Stimulated activated CD8-positive, alpha-beta memory T cell treated with anti-CD3 and anti-CD28 coated beads, Interleukin-4, amount 100 ng/mL, for 24 hours (primary cell): ENCODE measurements around the gene GUSB.
"Not testable (repeated sequence)": the region's sequence is repeated elsewhere in the genome, so short reads cannot be mapped to it uniquely, and the experiment has no call there.

Experiments
- DNase-seq: peaks from one replicate; pipeline ENCODE4 v3.0.0-alpha.2; 2020; ENCODE audit warnings: low read depth

GUSB gene

GRCh38 chr7:65975814-65976445 is 6.1 kb downstream of the GUSB start:
- no peak for DNase-seq

GRCh38 chr7:65974876-65975275 is 7.1 kb downstream of the GUSB start:
- no peak for DNase-seq

DNA sequence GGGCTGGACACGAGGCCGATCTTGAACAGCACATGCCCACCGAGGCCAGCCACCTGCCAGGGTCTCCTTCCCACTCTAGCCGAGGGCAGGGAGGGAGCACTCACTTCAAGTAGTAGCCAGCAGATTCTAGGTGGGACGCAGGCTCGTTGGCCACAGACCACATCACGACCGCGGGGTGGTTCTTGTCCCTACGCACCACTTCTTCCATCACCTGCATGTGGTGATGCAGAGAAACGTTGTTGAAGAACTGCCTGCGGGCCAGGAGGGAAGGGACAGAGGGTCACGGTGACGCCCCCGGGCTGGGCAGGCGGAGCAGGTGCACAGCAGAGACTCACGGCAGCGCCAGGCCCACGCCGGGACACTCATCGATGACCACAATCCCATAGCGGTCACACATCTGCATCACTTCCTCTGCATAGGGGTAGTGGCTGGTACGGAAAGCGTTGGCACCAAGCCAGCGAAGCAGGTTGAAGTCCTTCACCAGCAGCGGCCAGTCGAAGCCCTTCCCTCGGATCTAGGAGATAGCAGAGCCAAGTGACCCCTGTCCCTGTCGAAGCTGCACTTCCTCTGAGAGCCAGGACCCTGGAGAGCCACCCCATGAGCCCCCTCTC is 7.7 kb downstream of the GUSB start:
- no peak for DNase-seq

DNA sequence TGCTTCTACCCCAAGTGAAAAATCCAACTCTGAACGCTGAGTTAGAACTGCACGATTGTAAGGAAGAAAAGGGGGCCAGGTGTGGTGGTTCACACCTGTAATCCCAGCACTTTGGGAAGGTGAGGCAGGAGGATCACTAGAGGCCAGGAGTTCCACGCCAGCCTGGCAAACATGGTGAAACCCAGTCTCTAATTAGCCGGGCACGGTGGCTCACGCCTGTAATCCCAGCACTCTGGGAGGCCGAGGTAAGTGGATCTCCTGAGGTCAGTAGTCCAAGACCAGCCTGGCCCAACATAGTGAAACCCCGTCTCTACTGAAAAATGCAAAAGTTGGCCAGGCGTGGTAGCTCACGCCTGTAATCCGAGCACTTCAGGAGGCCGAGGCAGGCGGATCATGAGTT is 9.0 kb downstream of the GUSB start:
- DNase-seq: no peak

DNA sequence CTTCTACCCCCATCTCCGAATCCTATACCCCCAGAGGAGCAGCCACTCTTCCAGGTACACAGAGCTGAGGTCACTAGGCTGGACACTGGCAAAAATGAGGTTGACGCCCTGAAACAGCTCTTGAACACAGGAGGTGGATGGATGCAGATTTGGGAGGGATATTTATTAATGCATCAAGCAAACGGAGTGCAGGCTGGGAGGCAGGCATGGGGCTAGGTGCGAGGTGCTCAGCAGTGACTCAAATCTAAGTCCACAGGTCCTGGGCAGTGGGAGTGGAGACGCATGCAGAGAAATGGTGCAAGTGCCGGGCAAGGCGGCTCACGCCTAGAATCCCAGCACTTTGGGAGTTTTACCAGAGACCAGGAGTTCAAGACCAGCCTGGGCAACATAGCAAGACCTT is 11.0 kb downstream of the GUSB start:
- DNase-seq: no peak

GRCh38 chr7:65968256-65969185 is 13.5 kb downstream of the GUSB start:
- DNase-seq: no peak

DNA sequence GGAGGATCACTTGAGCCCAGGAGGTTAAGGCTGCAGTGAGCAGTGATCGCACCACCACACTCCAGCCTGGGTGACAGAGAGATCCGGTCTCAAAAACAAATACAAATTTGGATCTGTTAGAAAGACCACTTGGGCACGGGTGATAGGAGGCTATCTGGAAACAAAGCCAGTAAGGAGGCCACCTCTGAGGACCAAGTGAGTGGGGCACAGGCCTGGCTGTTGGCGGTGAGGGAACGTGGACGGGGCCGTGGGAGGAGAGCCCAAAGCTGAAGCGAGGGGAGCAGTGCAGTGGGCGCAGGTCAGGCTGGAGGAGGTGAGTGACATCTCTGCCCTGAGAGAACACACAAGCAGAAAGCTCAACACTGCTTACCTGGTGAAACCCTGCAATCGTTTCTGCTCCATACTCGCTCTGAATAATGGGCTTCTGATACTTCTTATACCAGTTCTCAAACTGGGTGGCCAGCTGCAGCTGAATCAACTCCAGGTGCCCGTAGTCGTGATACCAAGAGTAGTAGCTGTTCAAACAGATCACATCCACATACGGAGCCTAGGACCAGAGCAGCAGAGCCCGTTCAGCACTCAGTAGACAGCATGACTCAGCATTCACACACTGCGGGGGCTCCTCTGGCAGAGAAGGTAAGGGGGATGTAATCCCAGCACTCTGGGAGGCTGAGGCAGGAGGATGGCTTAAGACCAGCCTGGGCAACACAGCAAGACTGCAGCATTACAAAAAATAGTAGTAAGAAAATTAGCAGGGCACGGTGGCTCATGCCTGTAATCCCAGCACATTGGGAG is 14.5 kb downstream of the GUSB start:
- no peak for DNase-seq

DNA sequence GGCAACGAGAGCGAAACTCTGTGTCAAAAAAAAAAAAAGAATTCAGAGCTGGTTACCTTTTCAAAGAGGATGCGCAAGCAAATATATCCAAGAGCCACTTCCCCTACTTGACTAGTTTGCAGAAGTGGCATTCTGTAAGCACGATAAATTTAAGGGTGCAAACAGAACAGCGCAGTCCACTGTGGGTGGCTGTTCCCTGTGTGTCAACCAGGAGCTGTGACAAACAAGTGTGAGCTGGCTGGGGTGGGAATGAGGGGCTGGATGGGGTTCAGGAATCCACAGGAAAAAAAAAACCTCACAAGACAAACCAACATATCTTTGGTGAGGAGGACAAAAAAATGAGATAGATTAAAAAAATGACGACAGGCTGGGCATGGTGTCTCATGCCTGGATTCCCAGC is 15.9 kb downstream of the GUSB start:
- DNase-seq: no peak

- not testable (repeated sequence) for DNase-seq
These were observed 17.3 kb downstream of the GUSB start for GRCh38 chr7:65964671-65965070.

- no peak for DNase-seq
These were observed 20.0 kb downstream of the GUSB start for GRCh38 chr7:65962033-65962432.

DNA sequence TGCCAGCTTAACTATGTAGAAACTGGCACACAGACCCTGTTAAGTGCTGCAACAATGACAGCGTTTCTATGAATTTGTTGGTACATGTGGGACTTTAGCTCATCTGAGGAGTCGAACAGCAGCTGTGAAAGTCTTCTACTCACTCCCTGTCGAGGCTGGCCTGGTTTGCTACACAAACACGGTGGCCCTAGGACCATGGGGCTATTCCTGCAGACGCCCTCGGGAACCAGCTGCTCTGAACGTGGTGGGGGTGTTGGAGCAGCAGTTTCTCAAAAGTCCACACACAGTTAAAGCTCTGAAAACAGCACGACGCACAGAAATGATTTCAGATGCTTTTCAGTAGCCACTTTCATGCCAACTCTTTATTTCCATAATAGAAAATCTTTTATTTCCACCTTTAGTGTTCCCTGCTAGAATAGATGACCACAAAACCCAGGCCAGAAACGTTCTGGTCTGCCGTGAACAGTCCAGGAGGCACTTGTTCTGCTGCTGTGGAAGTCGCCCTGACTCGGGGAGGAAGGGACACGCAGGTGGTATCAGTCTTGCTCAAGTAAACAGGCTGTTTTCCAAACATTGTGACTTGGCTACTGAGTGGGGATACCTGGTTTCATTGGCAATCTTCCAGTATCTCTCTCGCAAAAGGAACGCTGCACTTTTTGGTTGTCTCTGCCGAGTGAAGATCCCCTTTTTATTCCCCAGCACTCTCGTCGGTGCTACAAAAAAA is 21.5 kb downstream of the GUSB start:
- no peak for DNase-seq

GRCh38 chr7:65955718-65956117 is 26.3 kb downstream of the GUSB start:
- DNase-seq: no peak

DNA sequence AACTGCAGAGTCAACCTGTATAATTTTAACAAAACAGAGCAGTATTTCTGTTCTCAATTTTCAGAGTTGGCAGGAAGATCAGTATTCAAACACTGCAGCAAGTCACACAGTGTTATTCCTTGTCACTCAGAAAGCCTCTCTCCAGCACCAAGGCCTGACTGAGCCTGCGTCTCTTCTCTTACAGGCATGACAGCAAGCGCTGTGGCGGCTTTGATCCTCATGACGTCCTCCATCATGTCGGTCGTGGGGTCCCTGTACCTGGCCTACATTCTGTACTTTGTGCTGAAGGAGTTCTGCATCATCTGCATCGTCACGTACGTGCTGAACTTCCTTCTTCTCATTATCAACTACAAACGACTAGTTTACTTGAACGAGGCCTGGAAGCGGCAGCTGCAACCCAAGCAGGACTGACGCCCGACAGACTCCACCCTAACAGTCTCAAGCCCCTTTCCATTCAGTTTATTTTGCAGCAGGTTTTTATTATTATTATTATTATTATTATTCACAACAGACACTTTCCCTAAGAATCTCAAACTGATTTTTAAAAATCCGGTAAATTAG is 28.0 kb downstream of the GUSB start:
- DNase-seq: no peak

DNA sequence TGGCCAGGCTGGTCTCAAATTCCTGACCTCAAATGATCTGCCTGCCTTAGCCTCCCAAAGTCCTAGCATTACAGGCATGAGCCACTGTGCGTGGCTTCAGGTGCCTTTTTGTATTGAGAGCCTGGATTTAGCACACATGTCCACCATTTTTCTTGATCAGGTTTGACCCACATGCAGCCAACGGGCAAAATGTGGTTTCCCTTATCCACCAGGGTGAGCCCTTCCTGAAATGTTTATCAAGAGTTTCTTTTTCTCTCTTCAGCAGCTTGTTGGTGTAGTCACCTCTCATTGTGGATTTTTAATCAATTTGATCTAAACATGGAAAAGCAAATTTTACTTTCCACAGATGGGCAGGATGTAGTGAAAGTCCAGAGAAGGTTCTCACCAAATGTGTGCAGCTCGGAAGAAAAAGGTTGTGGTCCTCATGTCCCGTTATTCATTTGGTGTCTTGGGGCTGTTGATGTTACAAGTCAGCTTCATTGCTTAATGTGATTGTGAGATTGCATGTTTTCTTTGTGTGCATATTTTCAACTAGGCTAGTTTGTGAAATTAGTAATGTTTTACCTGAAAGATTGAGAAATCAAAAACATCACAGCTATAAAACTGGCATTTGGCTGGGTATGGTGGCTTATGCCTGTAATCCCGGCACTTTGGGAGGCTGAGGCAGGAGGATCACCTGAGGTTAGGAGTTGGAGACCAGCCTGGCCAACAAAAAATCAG is 28.9 kb downstream of the GUSB start:
- no peak for DNase-seq

GRCh38 chr7:65951837-65952578 is 30.0 kb downstream of the GUSB start:
- no peak for DNase-seq

DNA sequence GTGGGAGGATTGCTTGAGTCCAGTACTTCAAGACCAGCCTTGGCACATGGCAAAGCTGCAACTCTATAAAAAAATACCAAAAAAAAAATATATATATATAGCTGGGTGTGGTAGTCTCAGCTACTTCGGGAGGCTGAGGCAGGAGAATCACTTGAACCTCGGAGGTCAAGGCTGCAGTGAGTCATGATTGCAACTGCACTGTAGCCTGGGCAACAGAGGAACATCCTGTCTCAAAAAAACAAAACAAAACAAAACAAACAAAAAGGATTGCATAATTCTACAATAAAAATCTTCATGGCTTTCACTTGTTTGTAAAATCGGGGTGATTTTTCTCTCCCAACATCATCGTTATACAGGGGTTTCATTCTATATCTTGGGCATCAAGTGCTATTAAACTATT is 35.1 kb downstream of the GUSB start:
- DNase-seq: no peak

GRCh38 chr7:65945787-65946186 is 36.2 kb downstream of the GUSB start:
- not testable (repeated sequence) for DNase-seq

DNA sequence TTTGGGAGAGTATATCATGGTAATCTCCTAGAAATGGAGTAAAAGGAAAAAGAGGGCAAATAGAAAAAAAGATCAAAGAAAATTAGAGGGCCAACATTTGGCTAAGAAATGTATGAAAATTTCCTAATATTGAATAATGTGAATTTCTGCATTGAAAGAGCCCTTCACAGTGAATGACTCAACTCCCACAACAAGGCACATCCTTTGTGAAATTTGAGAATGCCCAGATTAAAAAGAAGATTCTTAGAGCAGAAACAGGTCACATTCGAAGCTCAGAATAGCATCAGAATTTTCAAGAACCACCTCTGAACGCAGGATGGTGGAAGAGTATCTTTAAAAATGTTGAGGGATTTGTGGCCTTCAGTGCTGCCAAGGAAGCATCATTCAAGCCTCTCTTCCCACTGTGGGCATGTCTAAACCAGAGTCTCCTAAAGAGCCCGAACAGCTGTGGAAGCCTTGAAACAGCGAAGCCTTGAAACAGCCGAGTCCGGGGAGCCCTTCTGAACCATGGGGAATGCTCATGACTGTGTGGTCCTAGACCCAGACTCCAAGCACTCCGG is 43.6 kb downstream of the GUSB start:
- DNase-seq: no peak

GRCh38 chr7:65937296-65937695 is 44.7 kb downstream of the GUSB start:
- no peak for DNase-seq

DNA sequence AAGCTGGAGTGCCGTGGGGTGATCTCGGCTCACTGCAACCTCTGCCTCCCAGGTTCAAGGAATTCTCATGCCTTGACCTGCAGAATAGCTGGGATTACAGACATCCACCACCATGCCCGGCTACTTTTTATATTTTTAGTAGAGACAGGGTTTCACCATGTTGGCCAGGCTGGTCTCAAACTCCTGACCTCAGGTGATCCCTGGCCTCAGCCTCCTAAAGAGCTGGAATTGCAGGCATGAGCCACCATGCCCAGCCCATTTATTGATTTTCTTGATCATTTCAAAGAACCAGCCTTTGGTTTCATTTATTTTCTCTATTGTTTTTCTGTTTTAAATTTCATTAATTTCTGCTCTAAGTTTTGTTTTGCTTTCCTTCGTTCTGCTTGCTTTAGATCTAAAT is 50.3 kb downstream of the GUSB start:
- no peak for DNase-seq
